NCI-H2107 (cell line): ENCODE results near the gene BCL2L12.
"Not testable (repeated sequence)": the region's sequence is repeated elsewhere in the genome, so short reads cannot be mapped to it uniquely, and the experiment has no call there.

Experiments
- DNase-seq: peaks from one replicate; lab custom pipeline; 2025; lab: John Stamatoyannopoulos, UW

Gene BCL2L12

GRCh38 chr19:49712397-49712859, 46.7 kb downstream of the BCL2L12 start:
- DNase-seq, result no peak

- DNase-seq, result no peak
These were observed 47.6 kb downstream of the BCL2L12 start for GRCh38 chr19:49713236-49713845.

GRCh38 chr19:49716154-49716553, 50.4 kb downstream of the BCL2L12 start:
- no peak for DNase-seq

- no peak for DNase-seq
These were observed 52.8 kb downstream of the BCL2L12 start for GRCh38 chr19:49718511-49718910.

DNA sequence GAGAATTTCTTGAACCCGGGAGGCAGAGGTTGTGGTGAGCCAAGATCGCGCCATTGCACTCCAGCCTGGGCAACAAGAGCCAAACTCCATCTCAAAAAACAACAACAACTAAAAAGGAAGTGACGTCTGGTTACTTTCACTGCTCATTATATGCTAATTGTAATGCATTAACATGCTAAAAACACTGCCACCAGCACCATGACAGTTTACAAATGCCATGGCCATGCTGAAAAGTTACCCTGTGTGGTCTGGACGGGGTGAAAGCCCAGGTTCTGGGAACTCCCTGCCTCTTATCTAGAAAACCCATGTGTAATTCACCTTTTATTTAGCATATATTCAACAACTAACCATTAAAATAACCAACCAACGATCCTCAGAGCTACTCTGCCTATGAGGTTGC, 53.3 kb downstream of the BCL2L12 start:
- DNase-seq, result no peak

GRCh38 chr19:49719420-49719819, 53.7 kb downstream of the BCL2L12 start:
- DNase-seq, result not testable (repeated sequence)
